Esophagus muscularis mucosa (tissue), 4 donors: ENCODE measurements around the gene ATP1B2. TPM values are rescaled to one million over a fixed set of nuclear protein-coding genes. Genes with fewer than 3 reads are reported as not detected.

Experiments
- DNase-seq: peaks from one replicate; pipeline ENCODE4 v3.0.0-alpha.2; 2017; ENCODE audit errors: extremely low spot score
- H3K27ac ChIP-seq, 4 donors: fragments of 200-600 bp; sonication (generic); replicated peaks in 1 of 4; 1 replicate in 3 of 4; 2 replicates in 1 of 4; pipeline ENCODE4 v1.5.1; 2016 to 2019; ENCODE audit warnings: mild to moderate bottlenecking in 1 of 4
- H3K27me3 ChIP-seq, 4 donors: fragments of 200-600 bp; sonication (generic); one replicate each; pipeline versions ENCODE4 v1.5.1 to v1.6.0; 2016 to 2019
- H3K36me3 ChIP-seq, 4 donors: fragments of 200-600 bp; sonication (generic); one replicate each; pipeline ENCODE4 v1.5.1; 2016 to 2019
- H3K4me1 ChIP-seq, 4 donors: fragments of 200-600 bp; sonication (generic); one replicate each; pipeline ENCODE4 v1.5.1; 2016 to 2019
- H3K4me3 ChIP-seq, 4 donors: fragments of 200-600 bp; sonication (generic); 1 replicate in 2 of 4; 2 replicates in 2 of 4; pipeline ENCODE4 v1.5.1; 2016 to 2019; ENCODE audit warnings: mild to moderate bottlenecking in 4 of 4, moderate library complexity in 1 of 4
- H3K9me3 ChIP-seq, 4 donors: fragments of 200-600 bp; sonication (generic); 1 replicate in 3 of 4; 2 replicates in 1 of 4; pipeline ENCODE4 v1.5.1; 2016 to 2019
- EP300 ChIP-seq: sonication (generic); formaldehyde crosslinking; IDR thresholded peaks from one replicate; pipeline ENCODE4 v1.6.1; 2017; ENCODE audit warnings: antibody characterized with exemption
- POLR2A ChIP-seq: fragments of 450-650 bp; IDR thresholded peaks from one replicate; pipeline ENCODE4 v1.6.1; 2017; ENCODE audit warnings: antibody characterized with exemption, moderate library complexity, mild to moderate bottlenecking, low read depth
- POLR2AphosphoS5 ChIP-seq, 2 donors: sonication (generic); formaldehyde crosslinking; IDR thresholded peaks; one replicate each; pipeline ENCODE4 v1.6.1; 2017; ENCODE audit warnings: antibody characterized with exemption in 2 of 2
- WGBS: methylation state at CpG from one replicate; pipeline ENCODE4 v1.1.5; 2018; 5-methylcytosine and 5-hydroxymethylcytosine counted together
- intact Hi-C: fragments of 100-400 bp; cut with DNase I; formaldehyde crosslinking; loops from one replicate; pipeline ENCODE4 v1.15.1; 2023
- total RNA-seq, 4 donors: library from RNA; depleted of rRNA; stranded (reverse); fragments of >200 nt; gene quantifications; one replicate each; pipeline versions ENCODE4 v1.1.0 to v1.2.1, GENCODE V29; 2016
- TF ChIP-seq, protein P1 (sequence below), 3 experiments: fragments of 200-600 bp in 2 of 3; fragments of 450-650 bp in 1 of 3; sonication (generic) in 2 of 3; IDR thresholded peaks; one replicate each; pipeline ENCODE4 v1.5.1; 2017 to 2019; ENCODE audit warnings: antibody characterized with exemption in 3 of 3, mild to moderate bottlenecking in 2 of 3, moderate library complexity in 1 of 3

The ATP1B2 gene
- total RNA-seq, 4 donors from 2014 or later, result 1.6 to 2.9 (median 2.2) TPM

GRCh38 chr17:7652388-7653356 lies 1.9 kb downstream of the ATP1B2 start:
- Histone ChIP-seq H3K9me3 (no peaks in the 10 kb centered on the region), H3K27me3 (peaks cover 0 to 39% (median 24%) of the 10 kb centered on the region in 4 donors), H3K4me1 (peaks cover 23 to 43% (median 38%) of the 10 kb centered on the region in 4 donors), H3K27ac (peak overlapping the region in 1 of 4 donors; percentile 72), H3K36me3 (no peaks in the 10 kb centered on the region), H3K4me3 (peak overlapping the region in 1 of 4 donors; percentile 59)
- intact Hi-C loops, result no loop called here
- no peak for DNase-seq
- TF ChIP-seq EP300 (no peak), POLR2AphosphoS5 (IDR thresholded peaks at IDR 0.05) (no peak), POLR2A (no peak)
- TF ChIP-seq, protein P1, sequence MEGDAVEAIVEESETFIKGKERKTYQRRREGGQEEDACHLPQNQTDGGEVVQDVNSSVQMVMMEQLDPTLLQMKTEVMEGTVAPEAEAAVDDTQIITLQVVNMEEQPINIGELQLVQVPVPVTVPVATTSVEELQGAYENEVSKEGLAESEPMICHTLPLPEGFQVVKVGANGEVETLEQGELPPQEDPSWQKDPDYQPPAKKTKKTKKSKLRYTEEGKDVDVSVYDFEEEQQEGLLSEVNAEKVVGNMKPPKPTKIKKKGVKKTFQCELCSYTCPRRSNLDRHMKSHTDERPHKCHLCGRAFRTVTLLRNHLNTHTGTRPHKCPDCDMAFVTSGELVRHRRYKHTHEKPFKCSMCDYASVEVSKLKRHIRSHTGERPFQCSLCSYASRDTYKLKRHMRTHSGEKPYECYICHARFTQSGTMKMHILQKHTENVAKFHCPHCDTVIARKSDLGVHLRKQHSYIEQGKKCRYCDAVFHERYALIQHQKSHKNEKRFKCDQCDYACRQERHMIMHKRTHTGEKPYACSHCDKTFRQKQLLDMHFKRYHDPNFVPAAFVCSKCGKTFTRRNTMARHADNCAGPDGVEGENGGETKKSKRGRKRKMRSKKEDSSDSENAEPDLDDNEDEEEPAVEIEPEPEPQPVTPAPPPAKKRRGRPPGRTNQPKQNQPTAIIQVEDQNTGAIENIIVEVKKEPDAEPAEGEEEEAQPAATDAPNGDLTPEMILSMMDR (IDR thresholded peaks at IDR 0.05), result no peak
- 63% methylated on average over 12 of the region's 12 CpGs for WGBS

- Histone ChIP-seq H3K27ac (no peak overlapping the region), H3K9me3 (no peaks in the 10 kb centered on the region), H3K27me3 (peaks cover 0 to 20% (median 19%) of the 10 kb centered on the region in 4 donors), H3K36me3 (no peaks in the 10 kb centered on the region), H3K4me1 (peaks cover 23 to 41% (median 37%) of the 10 kb centered on the region in 4 donors), H3K4me3 (no peak overlapping the region)
- DNase-seq, result no peak
- 74% methylated on average over 16 of the region's 16 CpGs for WGBS
- intact Hi-C loops, result no loop called here
- TF ChIP-seq POLR2AphosphoS5 (IDR thresholded peaks at IDR 0.05), result no peak
- TF ChIP-seq, protein P1 (IDR thresholded peaks at IDR 0.05), result no peak
- no peak for TF ChIP-seq POLR2A
- no peak for TF ChIP-seq EP300
Observed at GRCh38 chr17:7654832-7655540, 4.3 kb downstream of the ATP1B2 start.

- no peaks in the 10 kb centered on the region for H3K9me3 ChIP-seq
- WGBS, result 88% methylated on average over 15 of the region's 17 CpGs
- H3K27ac ChIP-seq, result no peak overlapping the region
- DNase-seq, result no peak
- H3K27me3 ChIP-seq, result peaks cover 0 to 17% (median 14%) of the 10 kb centered on the region in 4 donors
- H3K4me1 ChIP-seq, result peaks cover 20 to 36% (median 32%) of the 10 kb centered on the region in 4 donors
- intact Hi-C loops, result no loop called here
- no peak overlapping the region for H3K4me3 ChIP-seq
- no peaks in the 10 kb centered on the region for H3K36me3 ChIP-seq
- TF ChIP-seq, protein P1 (IDR thresholded peaks at IDR 0.05), result no peak
- TF ChIP-seq POLR2A, result no peak
Observed at GRCh38 chr17:7655541-7655840, 4.8 kb downstream of the ATP1B2 start.

- 33% methylated on average over 10 of the region's 10 CpGs for WGBS
Observed at GRCh38 chr17:7656958-7657609, 6.4 kb downstream of the ATP1B2 start.

More at GRCh38 chr17:7656958-7657609, 6.4 kb downstream of the ATP1B2 start:
- intact Hi-C loops, result no loop called here
- TF ChIP-seq, protein P1 (IDR thresholded peaks at IDR 0.05), result no peak
- peak in 1 of 2 donors; percentile 58 for TF ChIP-seq POLR2AphosphoS5 (IDR thresholded peaks at IDR 0.05)
- H3K9me3 ChIP-seq, result no peaks in the 10 kb centered on the region
- H3K36me3 ChIP-seq, result no peaks in the 10 kb centered on the region
- no peak for DNase-seq
- peaks cover 5 to 20% (median 16%) of the 10 kb centered on the region in 4 donors for H3K4me1 ChIP-seq
- H3K4me3 ChIP-seq, result no peak overlapping the region
- H3K27ac ChIP-seq, result peak overlapping the region in 3 of 4 donors; percentile 10 to 52 (median 27)
- peaks cover 0 to under 1% (median 0%) of the 10 kb centered on the region in 4 donors for H3K27me3 ChIP-seq
